WTC11 (cell line): ENCODE measurements around the gene CTCFL.

Source experiments
- CTCF ChIP-seq: fragments of 200-600 bp; IDR thresholded peaks from 2 replicates; pipeline ENCODE4 v1.8.0; 2022; ENCODE audit warnings: antibody characterized with exemption
- ZBTB21 ChIP-seq: sonication (generic); formaldehyde crosslinking; IDR thresholded peaks from 2 replicates; pipeline ENCODE4 v1.8.1; 2023; ENCODE audit warnings: mild to moderate bottlenecking, missing genetic modification reagents, borderline replicate concordance
- ZSCAN18 ChIP-seq: fragments of 250-450 bp; sonication (Bioruptor Pico); IDR thresholded peaks from 2 replicates; pipeline ENCODE4 v2.1.2; 2022; ENCODE audit warnings: mild to moderate bottlenecking, moderate library complexity

DNA sequence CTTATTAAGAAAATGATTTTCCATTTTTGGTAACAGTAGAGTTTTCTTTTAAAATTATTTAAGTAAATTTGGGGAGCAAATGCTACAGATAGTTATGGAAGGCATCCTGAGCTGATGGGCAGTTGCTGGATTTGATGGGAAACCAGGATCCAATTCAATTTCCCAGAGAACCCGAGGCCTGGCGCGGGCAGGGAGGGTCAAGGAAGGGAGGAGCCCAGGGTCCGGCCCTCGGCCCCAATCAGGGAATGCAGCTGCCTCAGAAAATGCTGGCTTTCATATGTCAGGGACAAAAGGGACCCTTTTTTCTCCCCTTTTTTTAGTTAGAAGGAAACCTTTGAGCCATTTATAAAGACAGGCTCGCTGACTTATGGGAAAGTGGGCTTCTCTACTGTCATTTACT lies 42.1 kb downstream of the CTCFL start:
- TF ChIP-seq CTCF: no peak
- TF ChIP-seq ZBTB21: no peak
- TF ChIP-seq ZSCAN18 (CRISPR knock-in tag): no peak
